Measurements from ENCODE around the gene GAS7. TPM values are rescaled to one million over a fixed set of nuclear protein-coding genes. Genes with fewer than 3 reads are reported as not detected.
A peak's percentile ranks its signal among the peaks of the same experiment; 100 is the strongest.

The GAS7 gene
- total and polyA plus RNA-seq, 12 donors: 19.8 to 111 (median 61.8) TPM

GRCh38 chr17:10201680-10202079, 3.3 kb upstream of the GAS7 start:
- intact Hi-C loops (cut with DNase I): no loop called here
- no peak for DNase-seq

GRCh38 chr17:10200645-10201044, 2.2 kb upstream of the GAS7 start:
- peaks cover 0 to 23% (median 7%) of the 10 kb centered on the region in 11 donors for H3K9me3 ChIP-seq
- intact Hi-C loops (cut with DNase I): no loop called here
- no peaks in the 10 kb centered on the region for H3K36me3 ChIP-seq
- DNase-seq (no peak), ATAC-seq (no peak)
- no peak overlapping the region for H3K27ac ChIP-seq
- 82 to 85% methylated on average over 4 of the region's 4 CpGs for WGBS, 2 donors
- peaks cover 0 to 26% (median 10%) of the 10 kb centered on the region in 9 donors for H3K4me1 ChIP-seq
- H3K4me3 ChIP-seq: no peak overlapping the region
- TF ChIP-seq CTCF (IDR thresholded peaks at IDR 0.05): no peak
- peaks cover 0 to 26% (median 12%) of the 10 kb centered on the region in 7 donors for H3K27me3 ChIP-seq

More at GRCh38 chr17:10201680-10202079, 3.3 kb upstream of the GAS7 start:
- Histone ChIP-seq H3K9me3 (peaks cover 0 to 28% (median 11%) of the 10 kb centered on the region in 11 donors), H3K4me1 (peaks cover 0 to 16% (median 4%) of the 10 kb centered on the region in 9 donors), H3K27me3 (peaks cover 0 to 26% (median 12%) of the 10 kb centered on the region in 7 donors), H3K36me3 (no peaks in the 10 kb centered on the region), H3K4me3 (no peak overlapping the region), H3K27ac (no peak overlapping the region)
- ATAC-seq: no peak
- TF ChIP-seq CTCF (IDR thresholded peaks at IDR 0.05): no peak
- 81 to 88% methylated on average over 4 of the region's 4 CpGs for WGBS, 2 donors

GRCh38 chr17:10200016-10200415, 1.6 kb upstream of the GAS7 start:
- Histone ChIP-seq H3K36me3 (no peaks in the 10 kb centered on the region), H3K9me3 (peaks cover 0 to 18% (median under 1%) of the 10 kb centered on the region in 11 donors), H3K4me3 (no peak overlapping the region), H3K4me1 (peaks cover 0 to 29% (median 11%) of the 10 kb centered on the region in 9 donors), H3K27me3 (peaks cover 0 to 26% (median 12%) of the 10 kb centered on the region in 7 donors), H3K27ac (no peak overlapping the region)
- TF ChIP-seq CTCF (IDR thresholded peaks at IDR 0.05): no peak
- DNase-seq (no peak), ATAC-seq (no peak)
- intact Hi-C loops (cut with DNase I): no loop called here
- WGBS, 2 donors: 85 to 94% methylated on average over 3 of the region's 3 CpGs

- intact Hi-C loops (cut with DNase I): loop anchor here in 4 of 10 donors (5.0 to 10.0 kb wide), 3 partner anchors 73 to 83 kb away; no protein-coding TSS in a partner anchor
- peak overlapping the region in 8 of 10 donors; percentile 24 to 88 (median 80) for H3K27ac ChIP-seq
- H3K36me3 ChIP-seq: no peaks in the 10 kb centered on the region
- DNase-seq (peak; percentile 16 to 30), ATAC-seq (peak; percentile 28 to 62 (median 44))
- 1 to 3% methylated on average over 81 to 90 of the region's 90 CpGs for WGBS, 2 donors
- peak overlapping the region; percentile 62 to 78 (median 72) for H3K4me3 ChIP-seq
- peaks cover 0 to 26% (median 12%) of the 10 kb centered on the region in 7 donors for H3K27me3 ChIP-seq
- H3K4me1 ChIP-seq: peaks cover 0 to 33% (median 11%) of the 10 kb centered on the region in 9 donors
- no peak for TF ChIP-seq CTCF (IDR thresholded peaks at IDR 0.05)
- peaks cover 0 to 23% (median 13%) of the 10 kb centered on the region in 11 donors for H3K9me3 ChIP-seq
Measured at GRCh38 chr17:10197721-10198508, 491 bp downstream of the GAS7 start.

Measured in heart right ventricle (tissue), 16 donors.